CD4-positive, alpha-beta T cell treated with Interleukin-17A for 1 hour (primary cell): ENCODE measurements around the gene ARHGEF3.

Experiments
- DNase-seq: peaks from one replicate; pipeline ENCODE4 v3.0.0-alpha.2; 2020

ARHGEF3 gene

GRCh38 chr3:56792193-56792592, 9.6 kb downstream of the ARHGEF3 start:
- no peak for DNase-seq

GRCh38 chr3:56790016-56790821, 11.5 kb downstream of the ARHGEF3 start:
- DNase-seq = peak; percentile 63

- DNase-seq = no peak
Measured at GRCh38 chr3:56789076-56789475, 12.7 kb downstream of the ARHGEF3 start.

GRCh38 chr3:56788521-56788920, 13.2 kb downstream of the ARHGEF3 start:
- no peak for DNase-seq

GRCh38 chr3:56787784-56788256, 13.9 kb downstream of the ARHGEF3 start:
- DNase-seq = peak; percentile 59

GRCh38 chr3:56787258-56787775, 14.4 kb downstream of the ARHGEF3 start:
- DNase-seq = no peak

- no peak for DNase-seq
Measured at GRCh38 chr3:56785499-56785898, 16.2 kb downstream of the ARHGEF3 start.

GRCh38 chr3:56784448-56785001, 17.2 kb downstream of the ARHGEF3 start:
- no peak for DNase-seq

- DNase-seq = peak; percentile 82
Measured at GRCh38 chr3:56783644-56784447, 17.9 kb downstream of the ARHGEF3 start.

- peak; percentile 37 for DNase-seq
Measured at GRCh38 chr3:56782906-56783305, 18.8 kb downstream of the ARHGEF3 start.

- DNase-seq = no peak
Measured at GRCh38 chr3:56782215-56782614, 19.5 kb downstream of the ARHGEF3 start.

- no peak for DNase-seq
Measured at GRCh38 chr3:56781762-56782161, 20.0 kb downstream of the ARHGEF3 start.

- DNase-seq = no peak
Measured at GRCh38 chr3:56780936-56781335, 20.8 kb downstream of the ARHGEF3 start.

GRCh38 chr3:56778893-56779292, 22.9 kb downstream of the ARHGEF3 start:
- DNase-seq = no peak

GRCh38 chr3:56776556-56776950, 25.2 kb downstream of the ARHGEF3 start:
- DNase-seq = no peak

- DNase-seq = no peak
Measured at GRCh38 chr3:56775838-56776555, 25.8 kb downstream of the ARHGEF3 start.

- DNase-seq = no peak
Measured at GRCh38 chr3:56775445-56775837, 26.3 kb downstream of the ARHGEF3 start.

- no peak for DNase-seq
Measured at GRCh38 chr3:56773986-56774385, 27.8 kb downstream of the ARHGEF3 start.

GRCh38 chr3:56772952-56773938, 28.5 kb downstream of the ARHGEF3 start:
- DNase-seq = no peak

- DNase-seq = no peak
Measured at GRCh38 chr3:56771376-56771775, 30.4 kb downstream of the ARHGEF3 start.

- DNase-seq = no peak
Measured at GRCh38 chr3:56769116-56769707, 32.5 kb downstream of the ARHGEF3 start.
